Retinal pigment epithelial cell (primary cell): Measurements from ENCODE around the gene GPX8.

Experiments used
- DNase-seq: peaks from one replicate; pipeline ENCODE4 v3.0.0-alpha.2; 2010; ENCODE audit warnings: low read depth
- H3K4me3 ChIP-seq: 2 replicates; pipeline ENCODE4 v1.5.1; 2011; ENCODE audit warnings: mild to moderate bottlenecking, low read length, control low read depth, moderate library complexity
- CTCF ChIP-seq: conservative IDR thresholded peaks from 2 replicates; pipeline ENCODE4 v1.5.1; 2011; ENCODE audit warnings: low read depth, low read length, control low read depth, inconsistent platforms

Gene GPX8

DNA sequence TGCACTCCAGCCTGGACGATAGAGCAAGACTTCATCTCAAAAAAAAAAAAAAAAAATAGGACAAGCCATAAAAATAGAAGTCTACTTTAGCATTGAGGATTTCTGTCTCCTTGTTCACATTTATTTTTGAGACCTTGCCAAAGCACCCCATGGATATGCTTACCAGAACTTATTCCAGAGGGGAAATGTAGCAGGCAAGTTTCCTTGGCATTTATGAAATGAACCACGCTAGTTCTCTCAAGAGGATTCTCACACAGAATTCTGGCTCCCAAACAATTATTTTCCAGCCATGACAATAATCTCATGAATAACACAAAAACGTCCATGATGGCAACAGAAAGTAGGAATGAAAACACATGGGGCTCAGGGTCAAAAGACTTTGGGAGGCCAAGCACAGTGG is 23.4 kb upstream of the GPX8 start:
- no peak for TF ChIP-seq CTCF
- no peak overlapping the region for H3K4me3 ChIP-seq
- no peak for DNase-seq

- no peak for TF ChIP-seq CTCF
Measured at GRCh38 chr5:55140908-55141665, 18.9 kb upstream of the GPX8 start.

GRCh38 chr5:55141945-55142690 is 17.9 kb upstream of the GPX8 start:
- H3K4me3 ChIP-seq: no peak overlapping the region
- DNase-seq: no peak
- TF ChIP-seq CTCF: no peak

More at GRCh38 chr5:55140908-55141665, 18.9 kb upstream of the GPX8 start:
- no peak for DNase-seq
- H3K4me3 ChIP-seq: no peak overlapping the region

- no peak for DNase-seq
- TF ChIP-seq CTCF: no peak
- no peak overlapping the region for H3K4me3 ChIP-seq
Measured at GRCh38 chr5:55143624-55144023, 16.3 kb upstream of the GPX8 start.

DNA sequence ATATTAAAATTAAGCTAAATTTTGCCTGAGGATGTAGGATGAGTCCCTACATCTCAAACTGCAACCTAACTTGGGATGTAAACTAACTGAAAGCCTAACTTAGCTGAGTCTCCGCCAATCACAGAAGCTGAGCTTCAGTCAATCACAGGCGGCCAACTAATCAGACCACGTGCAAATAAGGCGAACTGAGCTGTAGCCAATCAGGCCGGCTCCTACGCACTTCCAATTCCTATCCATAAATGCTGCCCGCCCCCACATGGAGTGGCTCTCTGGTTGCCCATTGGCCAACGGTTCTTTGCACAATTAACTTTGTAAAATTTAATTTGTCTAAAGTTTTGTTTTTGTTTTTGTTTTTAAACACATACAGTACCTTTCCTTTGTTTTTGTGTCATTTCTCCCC is 13.9 kb upstream of the GPX8 start:
- DNase-seq: no peak
- no peak for TF ChIP-seq CTCF
- no peak overlapping the region for H3K4me3 ChIP-seq

- peak; percentile 98 for TF ChIP-seq CTCF
- H3K4me3 ChIP-seq: no peak overlapping the region
Measured at GRCh38 chr5:55146543-55147151, 13.3 kb upstream of the GPX8 start.

More at GRCh38 chr5:55146543-55147151, 13.3 kb upstream of the GPX8 start:
- peak; percentile 23 for DNase-seq
